DMS 273 (cell line): ENCODE measurements around the gene SHISAL1.
"Not testable (repeated sequence)": the region's sequence is repeated elsewhere in the genome, so short reads cannot be mapped to it uniquely, and the experiment has no call there.

Experiments used
- DNase-seq: peaks from one replicate; lab custom pipeline; 2025; ENCODE audit not compliant: unreplicated experiment; lab: John Stamatoyannopoulos, UW

SHISAL1 gene

GRCh38 chr22:44329179-44329796, 16.5 kb upstream of the SHISAL1 start:
- DNase-seq = no peak

DNA sequence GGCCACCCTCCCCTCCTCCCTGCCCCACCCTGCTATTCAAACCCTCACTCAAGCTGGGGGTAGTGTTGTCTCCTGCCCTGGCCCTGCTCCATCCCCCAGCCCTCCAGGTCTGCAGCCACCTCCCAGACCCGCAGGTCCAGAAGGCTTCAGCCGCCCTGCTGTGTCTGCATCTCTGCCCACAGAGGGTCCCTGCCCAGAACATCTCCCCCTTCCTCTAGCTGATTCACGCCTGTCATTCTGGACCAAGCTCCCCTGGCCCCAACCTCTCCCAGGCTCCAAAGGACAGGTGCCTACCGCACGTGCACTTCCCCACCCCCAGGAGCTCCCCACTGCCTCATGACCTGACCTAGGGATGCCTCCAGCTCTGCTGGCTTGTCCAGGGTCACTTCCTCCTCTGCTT, 16.0 kb upstream of the SHISAL1 start:
- DNase-seq = no peak

DNA sequence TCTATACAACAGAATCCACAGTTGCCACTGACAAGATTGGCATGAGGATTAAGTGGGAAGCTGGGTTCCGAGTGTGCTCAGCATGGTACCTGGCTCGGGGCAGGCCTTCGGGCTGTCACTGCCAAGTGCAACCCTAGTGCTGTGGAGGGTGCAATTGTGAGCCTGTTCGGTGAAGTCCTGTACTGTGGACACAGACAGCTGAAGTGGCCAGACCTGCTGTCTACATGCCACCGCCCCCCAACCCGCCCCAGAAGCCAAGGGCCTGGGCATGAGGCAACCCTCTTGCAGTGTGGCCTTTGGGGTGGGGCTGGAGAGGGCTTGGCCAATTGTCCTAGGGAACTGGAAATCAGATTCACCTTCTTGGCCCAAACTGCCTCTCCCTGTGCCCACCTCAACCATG, 15.6 kb upstream of the SHISAL1 start:
- no peak for DNase-seq

DNA sequence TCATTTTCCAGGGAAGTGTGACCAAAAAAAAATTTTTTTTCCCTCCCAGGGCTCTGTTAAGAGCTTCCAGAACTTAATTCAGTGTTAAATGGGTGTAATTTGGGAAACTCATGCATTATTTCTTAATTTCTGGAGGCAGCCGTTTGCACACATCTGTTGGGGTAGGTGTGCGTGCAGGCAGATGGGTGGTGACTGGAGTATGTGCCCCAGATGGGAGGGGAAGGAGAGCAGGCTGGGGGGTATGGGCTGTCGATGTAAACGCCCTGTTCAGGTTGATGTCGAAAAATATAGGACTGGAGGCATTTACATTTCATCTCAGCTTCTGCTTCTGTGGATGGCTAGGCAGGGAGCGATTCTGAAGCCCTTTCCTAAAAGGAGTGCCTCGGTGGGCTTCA, 13.7 kb upstream of the SHISAL1 start:
- peak; percentile 47 for DNase-seq

DNA sequence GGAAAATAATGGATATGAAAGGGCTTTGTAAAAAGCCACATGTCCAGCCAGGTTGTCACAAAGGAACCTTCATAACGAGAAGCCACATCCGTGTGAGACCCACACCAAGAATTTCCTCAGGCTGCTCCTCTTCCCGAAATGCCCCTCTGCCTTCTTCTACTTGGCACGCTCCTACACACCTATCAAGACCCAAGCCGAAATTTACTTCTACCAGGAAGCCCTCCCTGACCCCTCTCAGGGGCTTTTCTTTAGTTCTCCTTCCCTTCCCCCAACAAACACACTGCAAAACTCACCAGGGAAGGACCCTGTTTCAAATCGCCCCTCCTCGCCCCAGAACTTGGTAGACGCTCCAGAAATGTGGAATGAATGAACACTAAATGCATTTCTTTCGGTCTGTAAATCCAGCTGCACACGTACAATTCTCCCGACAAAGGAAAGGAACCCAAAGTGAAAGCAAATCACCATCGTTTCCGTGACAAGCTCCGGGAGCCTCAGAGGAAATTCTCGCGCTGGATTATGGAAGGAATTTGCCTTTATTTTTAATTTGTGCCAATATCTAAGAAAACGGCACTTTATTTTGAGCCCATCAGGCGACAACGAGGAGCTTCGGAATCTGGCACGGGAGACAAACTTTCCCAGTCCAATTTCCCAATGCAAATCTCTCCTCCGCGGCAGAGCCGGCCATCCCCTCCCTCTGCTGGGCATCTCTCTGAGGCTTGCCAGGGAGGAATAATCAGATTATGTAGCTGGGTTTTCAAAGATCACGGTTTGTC, 13.2 kb upstream of the SHISAL1 start:
- DNase-seq = peak; percentile 47

DNA sequence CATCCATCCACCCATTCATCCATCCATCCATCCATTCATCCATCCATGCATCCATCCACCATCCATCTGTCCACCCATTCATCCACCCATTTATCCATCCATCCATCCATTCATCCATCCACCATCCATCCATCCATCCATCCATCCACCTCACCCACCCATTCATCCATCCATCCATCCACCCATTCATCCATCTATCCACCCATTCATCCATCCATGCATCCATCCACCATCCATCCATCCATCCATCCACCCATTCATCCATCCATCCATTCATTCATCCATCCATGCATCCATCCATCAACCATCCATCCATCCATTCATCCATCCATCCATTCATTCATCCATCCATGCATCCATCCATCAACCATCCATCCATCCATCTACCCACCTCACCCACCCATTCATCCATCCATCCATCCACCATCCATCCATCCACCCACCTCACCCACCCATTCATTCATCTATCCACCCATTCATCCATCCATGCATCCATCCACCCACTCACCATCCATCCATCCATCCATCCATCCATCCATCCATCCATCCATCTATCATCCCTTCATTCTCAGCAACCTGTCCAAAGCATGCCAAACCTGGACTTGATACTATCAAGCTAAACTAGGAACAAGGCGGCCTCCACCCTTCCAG, 10.5 kb upstream of the SHISAL1 start:
- not testable (repeated sequence) for DNase-seq

- DNase-seq = no peak
Observed at GRCh38 chr22:44319685-44320084, 6.9 kb upstream of the SHISAL1 start.

- DNase-seq = no peak
Observed at GRCh38 chr22:44318751-44319150, 6.0 kb upstream of the SHISAL1 start.

- DNase-seq = no peak
Observed at GRCh38 chr22:44317886-44318637, 5.3 kb upstream of the SHISAL1 start.

- DNase-seq = no peak
Observed at GRCh38 chr22:44317123-44317444, 4.3 kb upstream of the SHISAL1 start.

DNA sequence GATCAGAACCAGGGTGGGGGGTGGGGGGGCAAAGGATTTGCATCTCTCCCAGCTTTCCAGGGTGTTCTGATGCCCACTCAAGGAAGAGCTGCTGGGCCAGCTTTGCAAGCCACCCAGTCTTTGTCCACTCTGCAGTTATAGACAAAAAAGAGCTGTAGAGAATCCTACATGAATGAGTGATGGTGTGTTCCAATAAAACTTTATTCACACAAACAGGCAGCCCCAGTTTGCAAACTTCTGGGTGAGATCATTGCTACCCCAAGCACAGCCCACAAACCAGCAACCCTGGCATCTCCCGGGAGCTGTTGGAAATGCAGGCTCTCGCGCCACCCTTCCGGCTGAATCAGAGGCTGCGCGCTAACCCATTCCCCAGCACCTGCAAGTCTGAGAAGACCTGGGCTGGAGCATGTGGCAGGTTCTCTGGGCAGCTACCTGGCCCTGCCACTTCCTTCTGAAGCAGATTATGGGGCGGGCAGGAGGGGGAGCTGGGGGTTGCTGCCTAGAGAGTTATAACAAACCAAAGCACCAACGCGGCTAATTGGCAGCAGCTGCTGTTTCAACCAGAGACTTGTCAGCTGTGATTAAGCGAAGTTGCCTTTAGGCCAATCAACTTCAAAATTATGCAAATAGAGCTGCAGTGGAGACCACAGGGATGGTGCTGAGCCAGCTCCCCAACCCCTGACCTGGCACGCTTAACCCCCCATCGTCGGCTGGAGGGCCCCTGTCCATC, 3.8 kb upstream of the SHISAL1 start:
- peak; percentile 28 for DNase-seq

GRCh38 chr22:44314425-44315067, 1.8 kb upstream of the SHISAL1 start:
- DNase-seq = no peak

GRCh38 chr22:44313385-44314006, 745 bp upstream of the SHISAL1 start:
- DNase-seq = no peak

DNA sequence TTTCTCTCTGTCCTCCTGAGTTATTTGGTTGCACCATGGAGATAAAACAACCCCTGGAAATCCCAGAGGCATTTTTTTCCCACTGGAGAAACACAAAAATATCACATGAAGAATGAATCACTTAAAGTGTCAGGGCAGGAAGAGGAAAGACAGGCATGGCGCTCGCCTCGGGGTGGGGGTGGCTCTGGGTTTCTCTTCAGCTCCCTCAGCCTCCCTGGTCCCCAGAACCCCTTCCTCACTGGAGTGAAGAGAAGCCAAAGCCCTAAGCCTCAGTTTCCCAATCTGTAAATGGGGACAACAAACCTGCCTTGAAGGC, 938 bp downstream of the SHISAL1 start:
- DNase-seq = no peak

DNA sequence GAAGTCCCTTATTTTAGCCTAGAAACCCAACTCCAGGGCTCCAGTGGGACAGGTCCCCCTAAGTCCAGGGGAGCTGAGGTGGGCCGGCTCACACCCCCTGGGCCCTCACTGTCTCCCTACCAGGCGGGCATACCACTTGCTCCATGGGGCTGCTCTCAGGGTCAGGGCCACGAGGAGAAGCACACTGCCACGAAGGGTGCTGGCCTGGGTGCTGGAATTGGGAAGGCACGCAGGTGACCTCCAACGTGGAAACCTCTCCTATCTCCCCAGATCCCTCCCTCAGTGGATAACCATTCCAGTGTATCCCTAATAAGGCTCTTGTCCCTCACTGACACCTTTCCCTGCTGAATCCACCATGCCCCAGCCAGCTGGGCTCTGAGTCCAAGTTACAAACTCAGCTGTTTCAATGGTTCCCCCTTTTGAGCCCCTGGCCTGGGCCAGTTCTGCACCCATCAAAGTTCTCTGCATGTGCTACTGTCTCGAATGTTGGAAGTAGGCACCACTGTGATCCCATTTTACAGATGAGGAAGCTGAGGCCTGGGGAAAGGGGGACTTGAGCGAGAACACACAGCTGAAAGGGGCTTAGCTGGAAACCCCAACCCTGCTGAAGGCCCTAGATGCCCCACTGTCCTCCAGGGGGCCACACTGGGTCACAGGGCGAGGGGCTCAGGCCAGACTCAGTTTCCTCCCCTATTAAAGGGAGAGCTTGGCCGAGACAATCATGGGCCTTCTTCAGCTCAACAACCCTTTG, 1.5 kb downstream of the SHISAL1 start:
- DNase-seq = no peak

DNA sequence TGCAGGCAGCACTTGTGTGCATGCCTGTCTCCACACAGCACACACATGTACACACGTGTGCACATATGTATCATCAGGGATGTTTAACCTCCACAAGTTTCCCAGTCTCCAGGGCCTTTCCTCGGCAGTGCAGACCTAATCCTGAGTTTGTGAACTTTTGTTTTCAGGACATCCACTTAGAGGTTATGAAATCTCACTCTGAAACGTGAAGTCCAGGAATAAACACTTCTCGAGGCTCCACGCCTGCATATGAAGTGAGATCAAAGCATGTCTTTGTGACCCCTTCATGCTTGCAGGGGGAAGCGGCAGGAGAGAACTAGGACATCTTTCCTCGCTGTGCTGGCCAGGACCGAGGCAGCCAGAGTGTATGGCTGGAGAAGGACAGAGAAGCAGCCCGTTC, 3.1 kb downstream of the SHISAL1 start:
- DNase-seq = no peak

GRCh38 chr22:44309137-44309536, 3.6 kb downstream of the SHISAL1 start:
- peak; percentile 31 for DNase-seq

DNA sequence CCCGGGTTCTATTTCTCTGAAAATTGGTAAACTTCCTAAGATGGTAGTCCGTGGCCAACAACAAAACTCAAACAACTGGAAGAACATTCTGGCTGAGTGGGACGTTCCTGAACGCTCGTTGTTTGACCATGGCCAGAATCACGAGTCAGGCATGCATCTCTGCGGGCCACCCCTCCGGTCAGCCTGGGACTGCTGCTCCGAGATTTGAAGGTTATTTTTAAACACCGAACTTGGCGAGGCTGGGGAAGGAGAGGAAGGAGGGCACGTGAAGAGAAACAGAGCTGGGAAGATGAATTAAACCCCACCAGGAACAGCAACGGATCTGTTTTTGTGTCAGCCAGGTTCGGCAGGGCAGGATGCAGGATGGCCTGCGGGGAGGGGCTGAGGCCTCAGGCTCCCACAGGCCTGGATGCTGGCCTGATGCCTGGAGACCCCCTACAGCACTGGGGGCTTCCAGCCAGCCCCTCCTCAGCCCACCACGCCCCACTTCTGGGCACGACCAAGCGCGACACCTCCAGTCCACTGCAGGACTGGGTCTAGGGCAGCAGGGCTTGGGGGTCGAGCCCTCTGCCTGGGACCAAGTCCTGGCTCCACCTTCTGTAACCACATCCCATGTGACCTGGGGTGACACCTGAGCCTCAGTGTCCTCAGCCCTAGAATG, 5.1 kb downstream of the SHISAL1 start:
- DNase-seq = no peak

DNA sequence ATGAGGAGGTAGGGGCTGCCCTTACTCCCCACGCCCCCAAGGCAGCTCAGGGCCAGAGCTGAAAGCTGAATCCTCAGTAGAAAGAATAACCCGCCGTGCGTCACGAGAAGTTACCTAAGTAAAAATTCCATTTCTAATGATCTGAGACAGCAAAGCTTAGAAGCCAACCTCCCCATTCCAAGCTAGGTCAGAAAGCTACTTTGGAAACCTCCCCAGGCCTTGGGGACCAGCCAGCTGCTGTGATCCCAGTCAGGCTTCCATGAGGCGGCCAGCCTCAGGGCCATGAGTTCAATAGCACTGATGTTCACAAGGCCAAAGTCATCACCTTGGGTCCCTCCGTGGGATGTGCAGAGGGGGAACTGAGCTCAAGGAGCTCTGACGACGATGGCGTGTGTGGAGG, 6.9 kb downstream of the SHISAL1 start:
- DNase-seq = no peak
